ENCODE data around the gene PLXDC2. TPM values are rescaled to one million over a fixed set of nuclear protein-coding genes. Genes with fewer than 3 reads are reported as not detected.
A peak's percentile ranks its signal among the peaks of the same experiment; 100 is the strongest.

PLXDC2 gene
- total RNA-seq, 1 experiment from 2014 or later = not detected

DNA sequence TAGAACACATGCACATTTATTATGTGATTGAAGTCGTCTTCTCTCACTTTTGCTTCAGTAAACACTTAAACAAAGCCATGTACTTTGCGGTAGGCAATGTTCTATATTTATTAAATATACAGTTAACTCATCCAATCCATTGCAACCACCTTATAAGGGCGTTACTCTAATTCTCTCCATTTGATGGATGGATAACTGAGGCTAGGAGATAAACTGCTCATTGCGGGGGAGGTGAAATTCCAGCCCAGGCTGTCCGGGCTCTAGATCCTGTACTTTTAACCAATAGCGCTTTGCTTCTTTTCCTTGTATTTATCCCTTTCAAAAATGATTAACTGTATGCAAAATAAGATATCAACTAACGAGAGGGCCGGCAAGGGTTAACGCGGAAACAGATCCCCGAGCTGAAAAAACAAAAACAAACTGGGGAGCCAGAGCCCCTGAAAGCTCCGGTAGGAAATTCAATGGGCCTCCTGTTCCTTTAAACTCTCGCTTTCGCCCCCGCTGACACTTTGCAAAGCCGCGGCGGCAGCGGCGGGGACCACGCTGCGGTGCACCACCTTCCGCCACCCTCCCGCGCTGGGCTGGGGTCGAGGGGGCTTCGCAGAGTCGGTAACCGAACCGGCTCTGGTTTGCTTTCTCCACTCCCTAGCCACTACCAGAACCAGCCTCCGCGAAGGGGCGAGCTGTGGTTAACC, 1.0 kb upstream of the PLXDC2 start:
- no peak for DNase-seq
- Mint-ChIP-seq H3K4me3 (ENCODE audit: low read depth, unreplicated experiment) (peak overlapping the region; percentile 68), H3K27me3 (ENCODE audit: unreplicated experiment) (peaks cover 46% of the 10 kb centered on the region), H3K36me3 (ENCODE audit: insufficient read depth, unreplicated experiment) (no peaks in the 10 kb centered on the region), H3K4me1 (ENCODE audit: low read depth, unreplicated experiment) (no peaks in the 10 kb centered on the region), H3K27ac (ENCODE audit: unreplicated experiment) (no peak overlapping the region), H3K9me3 (ENCODE audit: low read depth, unreplicated experiment) (no peaks in the 10 kb centered on the region)
- no peak for TF ChIP-seq CTCF (IDR thresholded peaks at IDR 0.05; ENCODE audit: unreplicated experiment)
- intact Hi-C loops (cut with micrococcal nuclease; ENCODE audit: unreplicated experiment) = loop anchor here (5.0 kb wide), 1 partner anchor 1042 kb away; no protein-coding TSS in a partner anchor
- CTCF ChIA-PET = no interaction called here
- no TSS peak for BruUV-seq (replicated peaks)

DNA sequence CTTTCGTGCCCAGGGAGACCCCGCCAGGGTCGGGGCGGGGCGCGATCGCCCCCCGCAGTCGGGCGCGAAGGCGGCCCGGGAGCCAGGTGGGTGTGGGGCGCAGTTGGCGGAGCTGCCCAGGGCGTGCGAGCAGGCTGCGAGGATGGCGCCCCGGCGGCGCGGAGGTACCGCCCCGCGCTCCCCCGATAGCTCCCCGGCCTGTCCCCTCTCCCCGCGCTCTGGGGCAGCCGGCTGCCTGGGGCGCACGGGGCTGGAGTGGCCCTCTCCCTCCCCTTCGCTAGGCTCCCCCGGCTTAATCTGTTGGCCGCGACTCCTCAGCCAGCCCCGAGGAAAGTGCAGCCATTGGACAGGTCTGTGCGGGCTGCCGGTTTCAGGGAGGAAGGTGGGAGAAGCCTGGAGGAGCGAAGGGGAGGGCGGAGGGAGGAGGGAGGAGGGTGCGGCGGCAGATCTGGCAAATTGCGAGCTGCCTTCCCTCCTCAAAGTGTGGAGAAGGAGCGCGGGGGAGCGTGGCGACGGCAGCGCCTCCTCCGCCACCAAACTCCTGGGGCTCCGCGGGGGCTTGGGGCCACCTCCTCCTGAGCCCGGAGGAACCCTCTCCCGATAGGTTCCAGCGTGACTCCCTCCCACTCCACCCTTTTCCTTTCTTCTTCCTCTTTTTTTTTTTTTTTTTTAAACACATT, 361 bp upstream of the PLXDC2 start:
- Mint-ChIP-seq H3K4me1 (ENCODE audit: low read depth, unreplicated experiment) (no peaks in the 10 kb centered on the region), H3K27me3 (ENCODE audit: unreplicated experiment) (peaks cover 42% of the 10 kb centered on the region), H3K9me3 (ENCODE audit: low read depth, unreplicated experiment) (no peaks in the 10 kb centered on the region), H3K36me3 (ENCODE audit: insufficient read depth, unreplicated experiment) (no peaks in the 10 kb centered on the region), H3K27ac (ENCODE audit: unreplicated experiment) (no peak overlapping the region), H3K4me3 (ENCODE audit: low read depth, unreplicated experiment) (peak overlapping the region; percentile 68)
- CTCF ChIA-PET = no interaction called here
- no peak for TF ChIP-seq CTCF (IDR thresholded peaks at IDR 0.05; ENCODE audit: unreplicated experiment)
- intact Hi-C loops (cut with micrococcal nuclease; ENCODE audit: unreplicated experiment) = loop anchor here (5.0 kb wide), 1 partner anchor 1041 kb away; no protein-coding TSS in a partner anchor
- BruUV-seq (replicated peaks) = no TSS peak
- DNase-seq = no peak

DNA sequence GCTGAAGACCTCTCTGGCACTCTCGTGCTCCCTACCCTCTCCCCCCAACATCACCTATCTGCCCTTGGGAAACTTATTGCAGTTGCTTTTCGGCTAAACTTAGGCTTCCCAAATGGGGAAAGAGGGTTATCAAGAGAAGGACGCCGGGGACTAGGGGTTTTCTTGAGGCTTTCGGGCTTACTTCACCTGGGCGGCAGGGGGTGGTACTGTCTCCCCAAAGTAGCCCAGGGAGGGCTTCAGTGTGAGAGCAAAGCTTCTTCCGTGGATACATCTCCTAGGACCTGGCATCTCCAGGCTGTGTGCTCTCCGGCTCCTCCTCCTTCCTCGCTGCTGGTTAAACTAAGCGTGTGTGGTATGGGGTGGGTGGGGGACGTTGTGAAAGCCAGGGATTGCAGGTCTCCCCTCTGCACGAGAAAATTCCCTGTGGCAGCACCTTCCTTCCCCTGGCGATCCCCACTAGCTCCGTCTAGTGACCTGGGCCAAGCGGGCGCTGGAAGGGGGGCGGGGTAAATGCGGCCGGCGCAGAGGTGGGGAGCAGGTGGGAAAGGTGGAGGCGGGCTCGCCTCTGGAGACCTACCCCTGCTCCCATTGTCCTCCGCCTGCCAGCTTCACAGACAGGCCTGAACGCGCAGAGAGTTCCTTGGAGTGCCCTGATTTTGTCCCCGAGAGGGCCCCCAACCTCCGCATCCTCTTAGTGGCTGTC, 1.1 kb downstream of the PLXDC2 start:
- intact Hi-C loops (cut with micrococcal nuclease; ENCODE audit: unreplicated experiment) = loop anchor here (5.0 kb wide), 1 partner anchor 1040 kb away; no protein-coding TSS in a partner anchor
- DNase-seq = no peak
- BruUV-seq (replicated peaks) = no TSS peak
- Mint-ChIP-seq H3K9me3 (ENCODE audit: low read depth, unreplicated experiment) (peaks cover 4% of the 10 kb centered on the region), H3K4me1 (ENCODE audit: low read depth, unreplicated experiment) (no peaks in the 10 kb centered on the region), H3K27me3 (ENCODE audit: unreplicated experiment) (peaks cover 39% of the 10 kb centered on the region), H3K4me3 (ENCODE audit: low read depth, unreplicated experiment) (peak overlapping the region; percentile 68), H3K36me3 (ENCODE audit: insufficient read depth, unreplicated experiment) (no peaks in the 10 kb centered on the region), H3K27ac (ENCODE audit: unreplicated experiment) (no peak overlapping the region)
- CTCF ChIA-PET = no interaction called here
- no peak for TF ChIP-seq CTCF (IDR thresholded peaks at IDR 0.05; ENCODE audit: unreplicated experiment)

- H3K27me3 Mint-ChIP-seq (ENCODE audit: unreplicated experiment) = peaks cover 39% of the 10 kb centered on the region
- CTCF ChIA-PET = interaction anchor here (0.7 kb wide), 3 partner anchors 12 to 1614 kb away, joined by 3 to 4 read pairs (median 3); no protein-coding TSS in a partner anchor
- no peaks in the 10 kb centered on the region for H3K4me1 Mint-ChIP-seq (ENCODE audit: low read depth, unreplicated experiment)
- peaks cover 4% of the 10 kb centered on the region for H3K9me3 Mint-ChIP-seq (ENCODE audit: low read depth, unreplicated experiment)
- no peaks in the 10 kb centered on the region for H3K36me3 Mint-ChIP-seq (ENCODE audit: insufficient read depth, unreplicated experiment)
- H3K27ac Mint-ChIP-seq (ENCODE audit: unreplicated experiment) = no peak overlapping the region
- DNase-seq = no peak
- BruUV-seq (replicated peaks) = no TSS peak
- intact Hi-C loops (cut with micrococcal nuclease; ENCODE audit: unreplicated experiment) = loop anchor here (5.0 kb wide), 1 partner anchor 1038 kb away; no protein-coding TSS in a partner anchor
- TF ChIP-seq CTCF (IDR thresholded peaks at IDR 0.05; ENCODE audit: unreplicated experiment) = no peak
- H3K4me3 Mint-ChIP-seq (ENCODE audit: low read depth, unreplicated experiment) = no peak overlapping the region
Measured at GRCh38 chr10:19818876-19819275, 2.6 kb downstream of the PLXDC2 start.

Measured in Calu3 (cell line).